H9 (cell line): ENCODE results near the gene IREB2. TPM values are rescaled to one million over a fixed set of nuclear protein-coding genes. Genes with fewer than 3 reads are reported as not detected.

Source experiments
- DNase-seq: peaks from one replicate; pipeline ENCODE4 v3.0.0-alpha.2; 2017
- H2AFZ ChIP-seq: one replicate; pipeline ENCODE4 v1.6.1; 2013; ENCODE audit warnings: mild to moderate bottlenecking, low read length, control low read depth, moderate library complexity
- H2AK5ac ChIP-seq: 2 replicates; pipeline ENCODE4 v1.6.1; 2013; ENCODE audit warnings: low read length, control low read depth, mixed read lengths; ENCODE audit not compliant: insufficient read length
- H2BK120ac ChIP-seq: one replicate; pipeline ENCODE4 v1.6.1; 2013; ENCODE audit warnings: low read depth, mild to moderate bottlenecking, low read length, control low read depth, inconsistent platforms; ENCODE audit not compliant: poor library complexity, severe bottlenecking
- H2BK12ac ChIP-seq: 2 replicates; pipeline ENCODE4 v1.6.1; 2013; ENCODE audit warnings: low read length, control low read depth, mixed read lengths, low read depth; ENCODE audit not compliant: insufficient read length
- H2BK15ac ChIP-seq: 2 replicates; pipeline ENCODE4 v1.6.1; 2013; ENCODE audit warnings: low read depth, low read length, control low read depth
- H2BK20ac ChIP-seq: one replicate; pipeline ENCODE4 v1.6.1; 2013; ENCODE audit warnings: low read depth, mild to moderate bottlenecking, low read length, control low read depth, inconsistent platforms; ENCODE audit not compliant: poor library complexity, severe bottlenecking
- H2BK5ac ChIP-seq: 2 replicates; pipeline ENCODE4 v1.6.1; 2013; ENCODE audit warnings: low read length, control low read depth, mixed read lengths; ENCODE audit not compliant: insufficient read length
- H3K14ac ChIP-seq: 2 replicates; pipeline ENCODE4 v1.6.1; 2013; ENCODE audit warnings: low read length, control low read depth; ENCODE audit not compliant: insufficient read depth
- H3K18ac ChIP-seq: 2 replicates; pipeline ENCODE4 v1.6.1; 2013; ENCODE audit warnings: low read depth, mild to moderate bottlenecking, mixed read lengths, low read length, control low read depth; ENCODE audit not compliant: insufficient read length
- H3K23ac ChIP-seq: 2 replicates; pipeline ENCODE4 v1.6.1; 2013; ENCODE audit warnings: low read length, control low read depth, mixed read lengths, low read depth; ENCODE audit not compliant: insufficient read length
- H3K23me2 ChIP-seq: 2 replicates; pipeline ENCODE4 v1.6.1; 2013; ENCODE audit warnings: low read depth, mild to moderate bottlenecking, mixed read lengths, low read length, control low read depth; ENCODE audit not compliant: insufficient read length, poor library complexity, severe bottlenecking
- H3K27ac ChIP-seq: 2 replicates; pipeline ENCODE4 v1.5.1; 2013; ENCODE audit warnings: low read length, control low read depth, mixed read lengths, low read depth; ENCODE audit not compliant: insufficient read length
- H3K27me3 ChIP-seq: 2 replicates; pipeline ENCODE4 v1.6.1; 2013; ENCODE audit warnings: low read length, control low read depth, inconsistent platforms; ENCODE audit not compliant: insufficient read depth
- H3K4ac ChIP-seq: 2 replicates; pipeline ENCODE4 v1.6.1; 2013; ENCODE audit warnings: low read depth, mild to moderate bottlenecking, control low read depth, inconsistent platforms, low read length, moderate library complexity
- H3K4me1 ChIP-seq: 2 replicates; pipeline ENCODE4 v1.6.1; 2013; ENCODE audit warnings: low read length, control low read depth, inconsistent platforms; ENCODE audit not compliant: insufficient read depth
- H3K4me2 ChIP-seq: 2 replicates; pipeline ENCODE4 v1.6.1; 2013; ENCODE audit warnings: low read length, control low read depth, mixed read lengths; ENCODE audit not compliant: insufficient read length, insufficient read depth
- H3K56ac ChIP-seq: 2 replicates; pipeline ENCODE4 v1.6.1; 2013; ENCODE audit warnings: low read depth, mild to moderate bottlenecking, mixed read lengths, low read length, control low read depth; ENCODE audit not compliant: insufficient read length
- H3K79me1 ChIP-seq: 2 replicates; pipeline ENCODE4 v1.6.1; 2013; ENCODE audit warnings: low read depth, mild to moderate bottlenecking, moderate library complexity, low read length, control low read depth, inconsistent platforms; ENCODE audit not compliant: insufficient read depth, poor library complexity, severe bottlenecking
- H3K79me2 ChIP-seq: 2 replicates; pipeline ENCODE4 v1.6.1; 2013; ENCODE audit warnings: low read length, control low read depth, inconsistent platforms; ENCODE audit not compliant: insufficient read depth
- H3K9ac ChIP-seq: 2 replicates; pipeline ENCODE4 v1.6.1; 2013; ENCODE audit warnings: low read length, control low read depth, mixed read lengths; ENCODE audit not compliant: insufficient read length; ENCODE audit errors: extremely low read depth
- H3K9me3 ChIP-seq: one replicate; pipeline ENCODE4 v1.6.1; 2013; ENCODE audit warnings: low read depth, low read length, inconsistent platforms; ENCODE audit not compliant: control insufficient read depth
- H3T11ph ChIP-seq: one replicate; pipeline ENCODE4 v1.6.1; 2013; ENCODE audit warnings: mild to moderate bottlenecking, low read length, control low read depth, inconsistent platforms
- H4K20me1 ChIP-seq: one replicate; pipeline ENCODE4 v1.6.1; 2013; ENCODE audit not compliant: control insufficient read depth, insufficient read length, insufficient read depth
- H4K5ac ChIP-seq: 2 replicates; pipeline ENCODE4 v1.6.1; 2013; ENCODE audit warnings: low read depth, mild to moderate bottlenecking, mixed read lengths, low read length, control low read depth; ENCODE audit not compliant: insufficient read length
- H4K8ac ChIP-seq: replicated peaks from 2 replicates; pipeline ENCODE4 v1.6.1; 2013; ENCODE audit warnings: low read length, control low read depth, mixed read lengths, low read depth; ENCODE audit not compliant: insufficient read length
- H4K91ac ChIP-seq: 2 replicates; pipeline ENCODE4 v1.6.1; 2013; ENCODE audit warnings: low read depth, mild to moderate bottlenecking, moderate library complexity, mixed read lengths, low read length, control low read depth; ENCODE audit not compliant: insufficient read length
- H3K27ac Mint-ChIP-seq, 3 experiments: 2 replicates in 2 of 3; 3 replicates in 1 of 3; pipeline ENCODE4 v1.8.0; 2020 to 2021; ENCODE audit warnings: mixed read lengths in 3 of 3, mild to moderate bottlenecking in 1 of 3, moderate library complexity in 1 of 3
- H3K27me3 Mint-ChIP-seq: 2 replicates; pipeline ENCODE4 v1.8.0; 2021; ENCODE audit warnings: low read depth, mild to moderate bottlenecking, moderate library complexity, mixed read lengths
- H3K36me3 Mint-ChIP-seq, 3 experiments: 2 replicates in 2 of 3; 3 replicates in 1 of 3; pipeline ENCODE4 v1.8.0; 2020 to 2021; ENCODE audit warnings: low read depth in 3 of 3, mixed read lengths in 3 of 3; ENCODE audit not compliant: insufficient read depth in 1 of 3
- H3K4me1 Mint-ChIP-seq, 2 experiments: 2 replicates each; pipeline ENCODE4 v1.8.0; 2020; ENCODE audit warnings: mixed read lengths in 2 of 2
- H3K4me3 Mint-ChIP-seq, 2 experiments: 2 replicates in 1 of 2; 3 replicates in 1 of 2; pipeline ENCODE4 v1.8.0; 2020 to 2021; ENCODE audit warnings: mild to moderate bottlenecking in 2 of 2, mixed read lengths in 2 of 2, moderate library complexity in 1 of 2
- H3K9me3 Mint-ChIP-seq, 2 experiments: 2 replicates in 1 of 2; 3 replicates in 1 of 2; pipeline ENCODE4 v1.8.0; 2020; ENCODE audit warnings: mild to moderate bottlenecking in 2 of 2, mixed read lengths in 2 of 2, moderate library complexity in 1 of 2
- WGBS: extraction: QIAGEN DNeasy Blood & Tissue Kit; methylation state at CpG from one replicate; pipeline ENCODE4 v1.1.7; 2013; ENCODE audit warnings: missing lambda C conversion rate, low lambda C conversion rate, mixed read lengths; ENCODE audit not compliant: insufficient read length; ENCODE audit errors: extremely low coverage; 5-methylcytosine and 5-hydroxymethylcytosine counted together
- total RNA-seq: library from RNA; stranded (reverse); gene quantifications from 2 replicates; pipeline ENCODE4 v1.2.1, GENCODE V29; 2021
- TF ChIP-seq, protein P1 (sequence below): fragments of 200-600 bp; sonication (generic); conservative IDR thresholded peaks from 3 replicates; pipeline ENCODE4 v1.8.0; 2021; ENCODE audit warnings: antibody characterized with exemption, mild to moderate bottlenecking

Gene IREB2
- total RNA-seq, 1 experiment from 2014 or later: 87.6 TPM

GRCh38 chr15:78455749-78456148 is 17.7 kb downstream of the IREB2 start:
- H3K4me1 ChIP-seq: peaks cover 7% of the 10 kb centered on the region; the same call in 1 of the 2 replicates

More at GRCh38 chr15:78455749-78456148, 17.7 kb downstream of the IREB2 start:
- H3K79me2 ChIP-seq: peaks cover 37% of the 10 kb centered on the region; the same call in 1 of the 2 replicates
- H3K18ac ChIP-seq: no peak overlapping the region
- H3K79me1 ChIP-seq: peaks cover 13% of the 10 kb centered on the region
- no peak overlapping the region for H2BK5ac ChIP-seq
- H2BK12ac ChIP-seq: no peak overlapping the region
- no peak overlapping the region for H4K91ac ChIP-seq
- no peak for DNase-seq
- H2BK20ac ChIP-seq: no peak overlapping the region
- Mint-ChIP-seq H3K27me3 (no peaks in the 10 kb centered on the region), H3K27ac (no peak overlapping the region), H3K4me1 (peaks cover 24 to 36% of the 10 kb centered on the region in 2 experiments), H3K9me3 (no peaks in the 10 kb centered on the region), H3K4me3 (no peak overlapping the region), H3K36me3 (peaks cover 0 to 4% (median 0%) of the 10 kb centered on the region in 3 experiments; a peak in 1 of 7 replicates)
- no peaks in the 10 kb centered on the region for H3K23me2 ChIP-seq
- no peaks in the 10 kb centered on the region for H4K20me1 ChIP-seq
- no peak overlapping the region for H4K5ac ChIP-seq
- no peak overlapping the region for H3K14ac ChIP-seq
- no peak overlapping the region for H3K4ac ChIP-seq
- TF ChIP-seq, protein P1, sequence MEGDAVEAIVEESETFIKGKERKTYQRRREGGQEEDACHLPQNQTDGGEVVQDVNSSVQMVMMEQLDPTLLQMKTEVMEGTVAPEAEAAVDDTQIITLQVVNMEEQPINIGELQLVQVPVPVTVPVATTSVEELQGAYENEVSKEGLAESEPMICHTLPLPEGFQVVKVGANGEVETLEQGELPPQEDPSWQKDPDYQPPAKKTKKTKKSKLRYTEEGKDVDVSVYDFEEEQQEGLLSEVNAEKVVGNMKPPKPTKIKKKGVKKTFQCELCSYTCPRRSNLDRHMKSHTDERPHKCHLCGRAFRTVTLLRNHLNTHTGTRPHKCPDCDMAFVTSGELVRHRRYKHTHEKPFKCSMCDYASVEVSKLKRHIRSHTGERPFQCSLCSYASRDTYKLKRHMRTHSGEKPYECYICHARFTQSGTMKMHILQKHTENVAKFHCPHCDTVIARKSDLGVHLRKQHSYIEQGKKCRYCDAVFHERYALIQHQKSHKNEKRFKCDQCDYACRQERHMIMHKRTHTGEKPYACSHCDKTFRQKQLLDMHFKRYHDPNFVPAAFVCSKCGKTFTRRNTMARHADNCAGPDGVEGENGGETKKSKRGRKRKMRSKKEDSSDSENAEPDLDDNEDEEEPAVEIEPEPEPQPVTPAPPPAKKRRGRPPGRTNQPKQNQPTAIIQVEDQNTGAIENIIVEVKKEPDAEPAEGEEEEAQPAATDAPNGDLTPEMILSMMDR: no peak
- H2AK5ac ChIP-seq: no peak overlapping the region
- no peaks in the 10 kb centered on the region for H3K9me3 ChIP-seq
- H3K27me3 ChIP-seq: no peaks in the 10 kb centered on the region
- no peak overlapping the region for H3K4me2 ChIP-seq
- WGBS: no CpG with 5 or more reads among the region's 3 CpGs
- H3K9ac ChIP-seq: no peak overlapping the region
- no peak overlapping the region for H3K23ac ChIP-seq
- no peak overlapping the region for H2BK120ac ChIP-seq
- no peak overlapping the region for H4K8ac ChIP-seq
- H2BK15ac ChIP-seq: no peak overlapping the region
- no peak overlapping the region for H2AFZ ChIP-seq
- H3K27ac ChIP-seq: no peak overlapping the region
- no peak overlapping the region for H3K56ac ChIP-seq
- H3T11ph ChIP-seq: no peak overlapping the region
